OCI-M2 (cell line): ENCODE data around the gene MORN5.
"Not testable (repeated sequence)": the region's sequence is repeated elsewhere in the genome, so short reads cannot be mapped to it uniquely, and the experiment has no call there.

ENCODE experiments used
- DNase-seq: peaks from one replicate; lab custom pipeline; 2025; ENCODE audit not compliant: unreplicated experiment; lab: John Stamatoyannopoulos, UW

Gene MORN5

GRCh38 chr9:122159026-122159924, at the start of gene MORN5, which contains the start of gene NDUFA8:
TSS of gene MORN5 (plus strand) at chr9:122159908. CDS start at chr9:122159973, 65 bp downstream.
TSS of gene NDUFA8 (minus strand) at chr9:122159779. CDS start at chr9:122159677, 102 bp downstream.
- DNase-seq = peak; percentile 77

- no peak for DNase-seq
Measured at GRCh38 chr9:122110100-122110833, 49.4 kb upstream of the MORN5 start.

- no peak for DNase-seq
Measured at GRCh38 chr9:122111413-122112085, 48.2 kb upstream of the MORN5 start.

- no peak for DNase-seq
Measured at GRCh38 chr9:122112238-122112637, 47.5 kb upstream of the MORN5 start.

GRCh38 chr9:122113574-122113973, 46.1 kb upstream of the MORN5 start:
- DNase-seq = no peak

GRCh38 chr9:122115176-122116035, 44.3 kb upstream of the MORN5 start:
- DNase-seq = no peak

- no peak for DNase-seq
Measured at GRCh38 chr9:122116040-122116439, 43.7 kb upstream of the MORN5 start.

- no peak for DNase-seq
Measured at GRCh38 chr9:122116448-122117173, 43.1 kb upstream of the MORN5 start.

- not testable (repeated sequence) for DNase-seq
Measured at GRCh38 chr9:122117241-122117640, 42.5 kb upstream of the MORN5 start.

- DNase-seq = no peak
Measured at GRCh38 chr9:122118343-122119165, 41.2 kb upstream of the MORN5 start.

GRCh38 chr9:122119166-122119521, 40.6 kb upstream of the MORN5 start:
- no peak for DNase-seq

GRCh38 chr9:122119721-122120120, 40.0 kb upstream of the MORN5 start:
- DNase-seq = no peak

- no peak for DNase-seq
Measured at GRCh38 chr9:122120316-122121071, 39.2 kb upstream of the MORN5 start.

- DNase-seq = no peak
Measured at GRCh38 chr9:122121391-122121790, 38.3 kb upstream of the MORN5 start.

GRCh38 chr9:122121931-122122330, 37.8 kb upstream of the MORN5 start:
- no peak for DNase-seq

- DNase-seq = no peak
Measured at GRCh38 chr9:122122468-122122867, 37.2 kb upstream of the MORN5 start.

- no peak for DNase-seq
Measured at GRCh38 chr9:122122903-122123632, 36.6 kb upstream of the MORN5 start.

- no peak for DNase-seq
Measured at GRCh38 chr9:122124048-122124447, 35.7 kb upstream of the MORN5 start.
